ENCODE measurements around the gene C4BPA. TPM values are rescaled to one million over a fixed set of nuclear protein-coding genes. Genes with fewer than 3 reads are reported as not detected.

Gene C4BPA
- total RNA-seq, 1 experiment from 2014 or later = 10.6 TPM

- no peak for TF ChIP-seq CTCF (IDR thresholded peaks at IDR 0.05; ENCODE audit: insufficient read depth in 1 of 2, low read depth in 1 of 2, low read length in 1 of 2, severe bottlenecking in 1 of 2, unreplicated experiment in 1 of 2)
- Histone ChIP-seq H3K9me3 (peaks cover 6% of the 10 kb centered on the region; the same call in 1 of the 2 replicates), H3K27me3 (replicated peaks; ENCODE audit: control insufficient read depth, insufficient read depth, low read length) (no peaks in the 10 kb centered on the region), H3K4me3 (ENCODE audit: low read depth, low read length) (no peak overlapping the region), H3K36me3 (ENCODE audit: control insufficient read depth, insufficient read depth, low read length) (no peaks in the 10 kb centered on the region), H3K4me1 (no peaks in the 10 kb centered on the region)
- Mint-ChIP-seq H3K27ac (ENCODE audit: unreplicated experiment) (no peak overlapping the region), H3K4me3 (ENCODE audit: unreplicated experiment) (no peak overlapping the region), H3K27me3 (ENCODE audit: insufficient read depth, unreplicated experiment) (no peaks in the 10 kb centered on the region), H3K4me1 (ENCODE audit: low read depth, unreplicated experiment) (peaks cover 5% of the 10 kb centered on the region), H3K9me3 (ENCODE audit: unreplicated experiment) (no peaks in the 10 kb centered on the region), H3K36me3 (ENCODE audit: insufficient read depth, unreplicated experiment) (no peaks in the 10 kb centered on the region)
- ChIA-PET CTCF (no interaction called here), POLR2A (no interaction called here)
- intact Hi-C loops (cut with micrococcal nuclease; ENCODE audit: unreplicated experiment) = no loop called here
- no peak for DNase-seq
- no TSS peak for BruUV-seq (replicated peaks)
These were observed 82.5 kb downstream of the C4BPA start for GRCh38 chr1:207186503-207186902.

- Histone ChIP-seq H3K36me3 (ENCODE audit: control insufficient read depth, insufficient read depth, low read length) (no peaks in the 10 kb centered on the region), H3K4me3 (ENCODE audit: low read depth, low read length) (no peak overlapping the region), H3K27me3 (replicated peaks; ENCODE audit: control insufficient read depth, insufficient read depth, low read length) (no peaks in the 10 kb centered on the region), H3K4me1 (no peaks in the 10 kb centered on the region), H3K9me3 (peaks cover 6% of the 10 kb centered on the region; the same call in 1 of the 2 replicates)
- no TSS peak for BruUV-seq (replicated peaks)
- H3K4me1 Mint-ChIP-seq (ENCODE audit: low read depth, unreplicated experiment) = peaks cover 5% of the 10 kb centered on the region
- POLR2A ChIA-PET = no interaction called here
- TF ChIP-seq CTCF (IDR thresholded peaks at IDR 0.05; ENCODE audit: insufficient read depth in 1 of 2, low read depth in 1 of 2, low read length in 1 of 2, severe bottlenecking in 1 of 2, unreplicated experiment in 1 of 2) = no peak
- H3K4me3 Mint-ChIP-seq (ENCODE audit: unreplicated experiment) = no peak overlapping the region
- CTCF ChIA-PET = no interaction called here
- DNase-seq = no peak
- intact Hi-C loops (cut with micrococcal nuclease; ENCODE audit: unreplicated experiment) = no loop called here
- no peak overlapping the region for H3K27ac Mint-ChIP-seq (ENCODE audit: unreplicated experiment)
- H3K9me3 Mint-ChIP-seq (ENCODE audit: unreplicated experiment) = no peaks in the 10 kb centered on the region
- no peaks in the 10 kb centered on the region for H3K27me3 Mint-ChIP-seq (ENCODE audit: insufficient read depth, unreplicated experiment)
- H3K36me3 Mint-ChIP-seq (ENCODE audit: insufficient read depth, unreplicated experiment) = no peaks in the 10 kb centered on the region
These were observed 84.9 kb downstream of the C4BPA start for GRCh38 chr1:207188901-207189300.

- Mint-ChIP-seq H3K27me3 (ENCODE audit: insufficient read depth, unreplicated experiment) (no peaks in the 10 kb centered on the region), H3K4me1 (ENCODE audit: low read depth, unreplicated experiment) (peaks cover 2% of the 10 kb centered on the region), H3K4me3 (ENCODE audit: unreplicated experiment) (no peak overlapping the region), H3K27ac (ENCODE audit: unreplicated experiment) (no peak overlapping the region), H3K36me3 (ENCODE audit: insufficient read depth, unreplicated experiment) (no peaks in the 10 kb centered on the region), H3K9me3 (ENCODE audit: unreplicated experiment) (peaks cover 8% of the 10 kb centered on the region)
- peaks cover 6% of the 10 kb centered on the region; the same call in 1 of the 2 replicates for H3K9me3 ChIP-seq
- H3K36me3 ChIP-seq (ENCODE audit: control insufficient read depth, insufficient read depth, low read length) = no peaks in the 10 kb centered on the region
- H3K27me3 ChIP-seq (replicated peaks; ENCODE audit: control insufficient read depth, insufficient read depth, low read length) = no peaks in the 10 kb centered on the region
- no peak for DNase-seq
- POLR2A ChIA-PET = no interaction called here
- TF ChIP-seq CTCF (IDR thresholded peaks at IDR 0.05; ENCODE audit: insufficient read depth in 1 of 2, low read depth in 1 of 2, low read length in 1 of 2, severe bottlenecking in 1 of 2, unreplicated experiment in 1 of 2) = no peak
- CTCF ChIA-PET = no interaction called here
- no TSS peak for BruUV-seq (replicated peaks)
- H3K4me1 ChIP-seq = no peaks in the 10 kb centered on the region
- intact Hi-C loops (cut with micrococcal nuclease; ENCODE audit: unreplicated experiment) = no loop called here
- no peak overlapping the region for H3K4me3 ChIP-seq (ENCODE audit: low read depth, low read length)
These were observed 87.0 kb downstream of the C4BPA start for GRCh38 chr1:207191061-207191460.
